Measurements from ENCODE around the gene CHKA. TPM values are rescaled to one million over a fixed set of nuclear protein-coding genes. Genes with fewer than 3 reads are reported as not detected.

CHKA gene
- total and polyA plus RNA-seq, 9 of the 15 experiments (the other 6 are each of a cell fraction or from before 2014, with no cell fraction given) = 3.6 to 37.0 (median 30.2) TPM

DNA sequence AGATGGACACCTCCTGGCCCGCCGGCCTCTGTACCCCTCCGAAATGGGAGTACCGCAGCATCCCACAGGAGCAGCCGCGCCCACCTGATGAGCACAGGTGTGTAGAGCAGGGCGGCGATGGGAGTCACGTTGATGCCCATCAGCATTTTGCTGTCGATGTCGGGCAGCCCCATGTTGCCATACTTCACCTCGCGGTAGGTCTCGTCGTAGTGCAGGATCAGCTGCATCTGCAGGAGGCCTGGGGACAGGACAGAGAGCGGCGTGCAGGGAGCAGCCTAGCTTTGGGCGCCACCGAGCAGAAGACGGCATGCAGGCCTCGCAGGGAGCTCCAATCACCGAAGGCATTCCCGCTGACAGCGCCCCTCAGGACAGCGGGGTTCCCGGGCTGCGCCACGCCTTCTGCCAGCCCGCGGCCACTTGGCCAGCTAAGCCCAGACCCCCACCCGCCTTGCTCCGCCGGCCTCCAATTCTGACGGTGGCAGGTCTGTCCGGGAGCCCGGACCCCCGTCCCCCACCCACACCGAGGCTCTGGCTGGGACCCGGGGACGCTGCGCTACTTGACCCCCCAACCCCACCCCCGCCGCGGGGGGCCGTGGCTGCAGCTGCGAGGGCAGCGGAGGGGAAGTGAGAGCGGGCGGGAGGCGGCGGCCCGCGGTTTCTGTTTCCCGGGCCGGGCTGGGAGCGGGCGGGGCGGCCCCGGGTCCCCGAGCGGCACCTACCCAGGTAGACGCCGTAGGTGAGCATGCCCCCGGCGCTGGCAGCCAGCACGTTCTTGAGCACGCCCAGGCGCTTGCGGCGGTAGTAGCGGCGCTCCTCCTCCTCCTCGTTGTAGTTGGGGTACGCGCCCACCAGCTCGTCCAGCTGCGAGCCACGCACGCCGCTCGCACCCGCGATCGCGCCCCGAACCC is 118.0 kb downstream of the CHKA start:
- peak overlapping the region in 1 of 2 experiments; percentile 93; a peak in 2 of 4 replicates for H3K9ac ChIP-seq (ENCODE audit: insufficient read depth in 1 of 2, low read depth in 2 of 2, low read length in 2 of 2)
- no peaks in the 10 kb centered on the region for H3K9me1 ChIP-seq (ENCODE audit: control insufficient read depth, insufficient read depth, low read length)
- ATAC-seq = peak; percentile 33
- intact Hi-C loops (cut with micrococcal nuclease) (no loop called here), in situ Hi-C loops (cut with MboI) (no loop called here)
- no peaks in the 10 kb centered on the region for H3K27me3 ChIP-seq (ENCODE audit: control insufficient read depth in 2 of 2, insufficient read depth in 2 of 2, low read length in 2 of 2)
- peak; percentile 42 to 66 (median 56) for DNase-seq (ENCODE audit: extremely low read depth in 1 of 4, low spot score in 3 of 4)
- H3K36me3 ChIP-seq (ENCODE audit: control insufficient read depth, insufficient read depth, low read length) = 0 out of 3 replicates have a peak, but pooled peaks cover 2% of the 10 kb centered on the region
- H4K20me1 ChIP-seq (replicated peaks; ENCODE audit: control insufficient read depth, insufficient read depth, low read length) = no peaks in the 10 kb centered on the region
- no peaks in the 10 kb centered on the region for H3K9me3 ChIP-seq (replicated peaks; ENCODE audit: control insufficient read depth, insufficient read depth, low read depth, low read length)
- peak overlapping the region; percentile 15; the same call in 1 of the 3 replicates for H3K27ac ChIP-seq (ENCODE audit: extremely low read depth, low read depth, low read length)
- POLR2A ChIA-PET = interaction anchor here (0.6 to 1.2 kb wide), 4 partner anchors 21 to 187 kb away, joined by 3 to 4 read pairs (median 4); no protein-coding TSS in a partner anchor
- peak overlapping the region; percentile 75 for H3K4me2 ChIP-seq (ENCODE audit: insufficient read depth, low read length)
- peak overlapping the region; percentile 57 for H3K4me3 ChIP-seq
- no peaks in the 10 kb centered on the region for H3K79me2 ChIP-seq (ENCODE audit: control insufficient read depth, insufficient read depth, low read length)
- no TSS peak for BruUV-seq (replicated peaks)
- 58% methylated on average over 25 of the region's 86 CpGs for WGBS (ENCODE audit: insufficient coverage, low coverage, missing lambda C conversion rate)
- peak overlapping the region; percentile 90 for H2AFZ ChIP-seq (ENCODE audit: low read depth, low read length)
- CTCF ChIA-PET (ENCODE audit: low intra/inter-chr PET ratio) = no interaction called here
- peaks cover 9 to 47% of the 10 kb centered on the region in 2 experiments for H3K4me1 ChIP-seq (replicated peaks in 1 of 2; ENCODE audit: control insufficient read depth in 2 of 2, insufficient read depth in 2 of 2, low read length in 2 of 2)
- no peak for FAIRE-seq
- TF ChIP-seq RBBP5 (IDR thresholded peaks at IDR 0.05; ENCODE audit: borderline replicate concordance, insufficient read depth, low read length, poor library complexity, severe bottlenecking) (peak; percentile 22), ZNF318 (IDR thresholded peaks at IDR 0.05; ENCODE audit: borderline replicate concordance in 1 of 2, low read depth in 1 of 2) (no peak), ZNF395 (CRISPR knock-in tag; IDR thresholded peaks at IDR 0.05) (no peak)
- TF ChIP-seq, protein P1, sequence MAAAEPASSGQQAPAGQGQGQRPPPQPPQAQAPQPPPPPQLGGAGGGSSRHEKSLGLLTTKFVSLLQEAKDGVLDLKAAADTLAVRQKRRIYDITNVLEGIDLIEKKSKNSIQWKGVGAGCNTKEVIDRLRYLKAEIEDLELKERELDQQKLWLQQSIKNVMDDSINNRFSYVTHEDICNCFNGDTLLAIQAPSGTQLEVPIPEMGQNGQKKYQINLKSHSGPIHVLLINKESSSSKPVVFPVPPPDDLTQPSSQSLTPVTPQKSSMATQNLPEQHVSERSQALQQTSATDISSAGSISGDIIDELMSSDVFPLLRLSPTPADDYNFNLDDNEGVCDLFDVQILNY (CRISPR knock-in tag; IDR thresholded peaks at IDR 0.05) = 0 out of 2 replicates have a peak, but pooled peaks have one; percentile 39
- TF ChIP-seq, protein P2, sequence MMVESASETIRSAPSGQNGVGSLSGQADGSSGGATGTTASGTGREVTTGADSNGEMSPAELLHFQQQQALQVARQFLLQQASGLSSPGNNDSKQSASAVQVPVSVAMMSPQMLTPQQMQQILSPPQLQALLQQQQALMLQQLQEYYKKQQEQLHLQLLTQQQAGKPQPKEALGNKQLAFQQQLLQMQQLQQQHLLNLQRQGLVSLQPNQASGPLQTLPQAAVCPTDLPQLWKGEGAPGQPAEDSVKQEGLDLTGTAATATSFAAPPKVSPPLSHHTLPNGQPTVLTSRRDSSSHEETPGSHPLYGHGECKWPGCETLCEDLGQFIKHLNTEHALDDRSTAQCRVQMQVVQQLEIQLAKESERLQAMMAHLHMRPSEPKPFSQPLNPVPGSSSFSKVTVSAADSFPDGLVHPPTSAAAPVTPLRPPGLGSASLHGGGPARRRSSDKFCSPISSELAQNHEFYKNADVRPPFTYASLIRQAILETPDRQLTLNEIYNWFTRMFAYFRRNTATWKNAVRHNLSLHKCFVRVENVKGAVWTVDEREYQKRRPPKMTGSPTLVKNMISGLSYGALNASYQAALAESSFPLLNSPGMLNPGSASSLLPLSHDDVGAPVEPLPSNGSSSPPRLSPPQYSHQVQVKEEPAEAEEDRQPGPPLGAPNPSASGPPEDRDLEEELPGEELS (CRISPR knock-in tag; IDR thresholded peaks at IDR 0.05; ENCODE audit: borderline replicate concordance) = no peak
